Measurements from ENCODE around the gene ANKS1B.
"Not testable (repeated sequence)": the region's sequence is repeated elsewhere in the genome, so short reads cannot be mapped to it uniquely, and the experiment has no call there.

The ANKS1B gene

GRCh38 chr12:100024974-100025555 lies 40.3 kb upstream of the ANKS1B start:
- Histone ChIP-seq H3K4me1 (no peaks in the 10 kb centered on the region), H3K79me2 (no peaks in the 10 kb centered on the region), H3K4me2 (ENCODE audit: low read length) (no peak overlapping the region), H3K27ac (no peak overlapping the region), H3K9me3 (ENCODE audit: control insufficient read depth, low read length) (no peaks in the 10 kb centered on the region), H3K9ac (no peak overlapping the region), H3K27me3 (ENCODE audit: control insufficient read depth, insufficient read depth, low read length) (no peaks in the 10 kb centered on the region), H2AFZ (no peak overlapping the region), H3K4me3 (ENCODE audit: low read depth, low read length) (no peak overlapping the region), H3K36me3 (ENCODE audit: control insufficient read depth, insufficient read depth, low read length) (no peaks in the 10 kb centered on the region)
- TF ChIP-seq, protein P1, sequence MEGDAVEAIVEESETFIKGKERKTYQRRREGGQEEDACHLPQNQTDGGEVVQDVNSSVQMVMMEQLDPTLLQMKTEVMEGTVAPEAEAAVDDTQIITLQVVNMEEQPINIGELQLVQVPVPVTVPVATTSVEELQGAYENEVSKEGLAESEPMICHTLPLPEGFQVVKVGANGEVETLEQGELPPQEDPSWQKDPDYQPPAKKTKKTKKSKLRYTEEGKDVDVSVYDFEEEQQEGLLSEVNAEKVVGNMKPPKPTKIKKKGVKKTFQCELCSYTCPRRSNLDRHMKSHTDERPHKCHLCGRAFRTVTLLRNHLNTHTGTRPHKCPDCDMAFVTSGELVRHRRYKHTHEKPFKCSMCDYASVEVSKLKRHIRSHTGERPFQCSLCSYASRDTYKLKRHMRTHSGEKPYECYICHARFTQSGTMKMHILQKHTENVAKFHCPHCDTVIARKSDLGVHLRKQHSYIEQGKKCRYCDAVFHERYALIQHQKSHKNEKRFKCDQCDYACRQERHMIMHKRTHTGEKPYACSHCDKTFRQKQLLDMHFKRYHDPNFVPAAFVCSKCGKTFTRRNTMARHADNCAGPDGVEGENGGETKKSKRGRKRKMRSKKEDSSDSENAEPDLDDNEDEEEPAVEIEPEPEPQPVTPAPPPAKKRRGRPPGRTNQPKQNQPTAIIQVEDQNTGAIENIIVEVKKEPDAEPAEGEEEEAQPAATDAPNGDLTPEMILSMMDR (IDR thresholded peaks at IDR 0.05): no peak

DNA sequence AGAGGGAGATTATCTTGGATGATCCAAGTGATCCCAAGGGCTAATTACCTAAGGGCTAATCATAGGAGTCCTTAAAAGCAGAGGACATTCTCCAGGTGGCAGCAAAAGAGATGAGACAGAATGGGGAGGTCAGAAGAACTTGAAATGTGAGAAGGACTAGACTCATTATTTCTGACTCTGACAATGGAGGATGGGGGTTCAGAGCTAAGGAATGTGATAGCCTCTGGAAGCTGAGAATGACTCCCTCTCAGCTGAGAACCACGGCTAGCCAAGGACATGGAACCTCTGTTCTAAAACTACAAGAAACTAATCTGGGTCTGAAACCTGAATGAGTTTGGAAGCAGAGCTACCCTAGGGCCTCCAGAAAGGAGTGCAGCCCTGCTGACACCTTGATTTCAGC lies 35.6 kb upstream of the ANKS1B start:
- Histone ChIP-seq H3K36me3 (ENCODE audit: control insufficient read depth, insufficient read depth, low read length) (no peaks in the 10 kb centered on the region), H3K4me2 (ENCODE audit: low read length) (no peak overlapping the region), H3K27me3 (ENCODE audit: control insufficient read depth, insufficient read depth, low read length) (no peaks in the 10 kb centered on the region), H3K27ac (no peak overlapping the region), H3K9ac (no peak overlapping the region), H3K4me3 (ENCODE audit: low read depth, low read length) (no peak overlapping the region), H2AFZ (no peak overlapping the region), H3K4me1 (no peaks in the 10 kb centered on the region), H3K79me2 (no peaks in the 10 kb centered on the region), H3K9me3 (ENCODE audit: control insufficient read depth, low read length) (no peaks in the 10 kb centered on the region)
- TF ChIP-seq, protein P1 (IDR thresholded peaks at IDR 0.05): no peak

GRCh38 chr12:100017056-100017455 lies 32.3 kb upstream of the ANKS1B start:
- TF ChIP-seq, protein P1 (IDR thresholded peaks at IDR 0.05): no peak
- H3K4me1 ChIP-seq: no peaks in the 10 kb centered on the region
- H3K9ac ChIP-seq: no peak overlapping the region
- H3K79me2 ChIP-seq: no peaks in the 10 kb centered on the region
- H2AFZ ChIP-seq: no peak overlapping the region
- H3K4me2 ChIP-seq (ENCODE audit: low read length): no peak overlapping the region
- no peaks in the 10 kb centered on the region for H3K36me3 ChIP-seq (ENCODE audit: control insufficient read depth, insufficient read depth, low read length)
- no peaks in the 10 kb centered on the region for H3K27me3 ChIP-seq (ENCODE audit: control insufficient read depth, insufficient read depth, low read length)
- no peak overlapping the region for H3K27ac ChIP-seq
- H3K9me3 ChIP-seq (ENCODE audit: control insufficient read depth, low read length): no peaks in the 10 kb centered on the region
- H3K4me3 ChIP-seq (ENCODE audit: low read depth, low read length): no peak overlapping the region

GRCh38 chr12:100016304-100016703 lies 31.6 kb upstream of the ANKS1B start:
- H3K36me3 ChIP-seq (ENCODE audit: control insufficient read depth, insufficient read depth, low read length); H3K27me3 ChIP-seq (ENCODE audit: control insufficient read depth, insufficient read depth, low read length); H3K4me1 ChIP-seq; H2AFZ ChIP-seq; H3K4me3 ChIP-seq (ENCODE audit: low read depth, low read length); H3K9me3 ChIP-seq (ENCODE audit: control insufficient read depth, low read length); H3K9ac ChIP-seq; H3K79me2 ChIP-seq; H3K4me2 ChIP-seq (ENCODE audit: low read length); H3K27ac ChIP-seq: not testable (repeated sequence)

DNA sequence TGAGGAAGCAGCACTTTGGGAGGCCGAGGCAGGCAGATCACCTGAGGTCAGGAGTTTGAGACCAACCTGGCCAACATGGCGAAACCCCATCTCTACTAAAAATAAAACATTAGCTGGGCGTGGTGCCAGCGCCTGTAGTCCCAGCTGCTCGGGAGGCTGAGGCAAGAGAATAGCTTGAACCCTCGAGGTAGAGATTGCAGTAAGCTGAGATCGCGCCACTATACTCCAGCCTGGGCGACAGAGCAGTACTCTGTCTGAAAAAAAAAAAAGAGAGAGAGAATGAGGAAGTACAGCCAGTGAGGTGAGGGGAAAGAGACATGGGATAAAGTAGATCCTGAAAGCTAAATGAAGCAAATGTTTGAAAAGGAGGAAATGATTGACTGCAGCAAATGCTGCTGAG lies 21.1 kb upstream of the ANKS1B start:
- H3K4me2 ChIP-seq (ENCODE audit: low read length); H3K4me3 ChIP-seq (ENCODE audit: low read depth, low read length); H3K79me2 ChIP-seq; H3K27ac ChIP-seq; H3K27me3 ChIP-seq (ENCODE audit: control insufficient read depth, insufficient read depth, low read length); H2AFZ ChIP-seq; H3K9me3 ChIP-seq (ENCODE audit: control insufficient read depth, low read length); H3K4me1 ChIP-seq; H3K36me3 ChIP-seq (ENCODE audit: control insufficient read depth, insufficient read depth, low read length); H3K9ac ChIP-seq: not testable (repeated sequence)

DNA sequence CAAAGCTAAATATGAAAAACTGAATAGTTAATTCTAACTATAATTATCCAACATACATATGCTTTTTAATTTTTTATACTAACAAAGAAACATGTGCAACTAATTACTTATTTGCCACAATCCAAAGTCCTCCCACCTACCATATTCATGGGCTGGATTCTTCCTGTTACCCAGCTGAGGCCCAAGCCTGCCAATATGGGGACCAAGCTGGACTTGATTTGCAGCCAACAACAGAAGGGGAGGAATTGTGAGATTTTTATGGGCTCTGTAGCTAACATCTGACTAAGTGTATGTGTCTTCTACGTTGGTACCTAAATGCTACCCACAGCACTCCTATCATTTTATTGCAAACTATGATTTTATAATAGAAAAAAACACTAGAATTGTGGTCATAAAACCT lies 13.1 kb upstream of the ANKS1B start:
- Histone ChIP-seq H3K36me3 (ENCODE audit: control insufficient read depth, insufficient read depth, low read length) (no peaks in the 10 kb centered on the region), H3K9me3 (ENCODE audit: control insufficient read depth, low read length) (no peaks in the 10 kb centered on the region), H3K4me1 (no peaks in the 10 kb centered on the region), H3K27ac (no peak overlapping the region), H3K27me3 (ENCODE audit: control insufficient read depth, insufficient read depth, low read length) (no peaks in the 10 kb centered on the region), H3K4me2 (ENCODE audit: low read length) (no peak overlapping the region), H2AFZ (no peak overlapping the region), H3K4me3 (ENCODE audit: low read depth, low read length) (no peak overlapping the region), H3K79me2 (no peaks in the 10 kb centered on the region), H3K9ac (no peak overlapping the region)
- TF ChIP-seq, protein P1 (IDR thresholded peaks at IDR 0.05): no peak

All from parathyroid adenoma (tissue), 2 donors.